Neutrophil (primary cell): ENCODE measurements around the gene EFCAB6.

Experiments
- H3K27ac ChIP-seq: fragments of 200-600 bp; sonication (generic); 2 replicates; pipeline ENCODE4 v1.5.1; 2016; ENCODE audit warnings: mild to moderate bottlenecking, moderate library complexity
- H3K27me3 ChIP-seq: fragments of 200-600 bp; sonication (generic); 2 replicates; pipeline ENCODE4 v1.6.0; 2016; ENCODE audit warnings: mild to moderate bottlenecking
- H3K36me3 ChIP-seq: fragments of 200-600 bp; sonication (generic); 2 replicates; pipeline ENCODE4 v1.5.1; 2017
- H3K4me1 ChIP-seq, 2 experiments: fragments of 200-600 bp in 1 of 2; sonication (generic) in 1 of 2; 1 replicate in 1 of 2; 2 replicates in 1 of 2; pipeline versions ENCODE4 v1.5.1 to v1.6.1; 2013 to 2016; ENCODE audit warnings: low read depth in 1 of 2, low read length in 1 of 2, mild to moderate bottlenecking in 1 of 2, moderate library complexity in 1 of 2; ENCODE audit not compliant: control insufficient read depth in 1 of 2, insufficient read depth in 1 of 2
- H3K4me3 ChIP-seq, 2 experiments: fragments of 200-600 bp in 1 of 2; sonication (generic) in 1 of 2; 1 replicate in 1 of 2; 2 replicates in 1 of 2; pipeline ENCODE4 v1.5.1; 2013 to 2016; ENCODE audit warnings: low read depth in 1 of 2, low read length in 1 of 2, mild to moderate bottlenecking in 1 of 2, moderate library complexity in 1 of 2
- H3K9me3 ChIP-seq: fragments of 200-600 bp; sonication (generic); 2 replicates; pipeline ENCODE4 v1.5.1; 2016
- TF ChIP-seq, protein P1 (sequence below): fragments of 200-600 bp; sonication (generic); IDR thresholded peaks from 2 replicates; pipeline ENCODE4 v1.5.1; 2016; ENCODE audit warnings: antibody characterized with exemption

Gene EFCAB6

DNA sequence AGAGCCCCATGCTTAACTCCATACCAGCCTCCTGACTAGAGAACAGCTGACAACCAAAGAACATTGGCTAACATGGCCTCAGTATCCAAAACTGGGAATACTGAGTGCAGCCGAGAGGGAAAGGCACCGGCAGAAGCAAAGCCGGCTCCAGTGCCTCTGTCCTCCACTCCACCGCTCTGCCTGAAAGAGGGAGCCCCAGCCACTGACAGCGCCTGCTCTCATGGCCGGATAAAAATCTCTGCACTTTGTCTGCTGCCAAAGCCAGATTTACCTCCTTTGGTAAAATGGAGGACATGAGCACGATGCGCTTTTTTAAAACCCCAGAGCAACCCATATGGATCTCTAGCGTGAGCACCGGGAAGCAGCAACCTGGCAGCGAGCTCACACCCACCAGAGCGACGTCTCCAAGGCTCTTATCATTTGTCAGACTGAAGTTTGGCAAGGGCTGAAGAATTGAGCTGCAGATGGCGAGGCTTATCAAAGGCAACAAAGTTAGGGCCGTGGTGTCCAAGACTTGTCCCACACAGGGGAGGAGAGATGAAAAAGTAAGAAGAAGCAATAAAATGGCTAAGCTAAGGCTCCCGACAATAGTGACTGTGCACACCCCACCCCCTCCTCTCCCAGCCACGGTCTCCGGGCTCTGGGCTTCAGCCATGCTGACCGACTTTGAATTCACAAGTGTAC lies 71.4 kb downstream of the EFCAB6 start:
- Histone ChIP-seq H3K27me3 (peaks cover 17% of the 10 kb centered on the region), H3K36me3 (no peaks in the 10 kb centered on the region), H3K4me3 (no peak overlapping the region), H3K27ac (no peak overlapping the region), H3K9me3 (no peaks in the 10 kb centered on the region), H3K4me1 (no peaks in the 10 kb centered on the region)
- TF ChIP-seq, protein P1, sequence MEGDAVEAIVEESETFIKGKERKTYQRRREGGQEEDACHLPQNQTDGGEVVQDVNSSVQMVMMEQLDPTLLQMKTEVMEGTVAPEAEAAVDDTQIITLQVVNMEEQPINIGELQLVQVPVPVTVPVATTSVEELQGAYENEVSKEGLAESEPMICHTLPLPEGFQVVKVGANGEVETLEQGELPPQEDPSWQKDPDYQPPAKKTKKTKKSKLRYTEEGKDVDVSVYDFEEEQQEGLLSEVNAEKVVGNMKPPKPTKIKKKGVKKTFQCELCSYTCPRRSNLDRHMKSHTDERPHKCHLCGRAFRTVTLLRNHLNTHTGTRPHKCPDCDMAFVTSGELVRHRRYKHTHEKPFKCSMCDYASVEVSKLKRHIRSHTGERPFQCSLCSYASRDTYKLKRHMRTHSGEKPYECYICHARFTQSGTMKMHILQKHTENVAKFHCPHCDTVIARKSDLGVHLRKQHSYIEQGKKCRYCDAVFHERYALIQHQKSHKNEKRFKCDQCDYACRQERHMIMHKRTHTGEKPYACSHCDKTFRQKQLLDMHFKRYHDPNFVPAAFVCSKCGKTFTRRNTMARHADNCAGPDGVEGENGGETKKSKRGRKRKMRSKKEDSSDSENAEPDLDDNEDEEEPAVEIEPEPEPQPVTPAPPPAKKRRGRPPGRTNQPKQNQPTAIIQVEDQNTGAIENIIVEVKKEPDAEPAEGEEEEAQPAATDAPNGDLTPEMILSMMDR = no peak

DNA sequence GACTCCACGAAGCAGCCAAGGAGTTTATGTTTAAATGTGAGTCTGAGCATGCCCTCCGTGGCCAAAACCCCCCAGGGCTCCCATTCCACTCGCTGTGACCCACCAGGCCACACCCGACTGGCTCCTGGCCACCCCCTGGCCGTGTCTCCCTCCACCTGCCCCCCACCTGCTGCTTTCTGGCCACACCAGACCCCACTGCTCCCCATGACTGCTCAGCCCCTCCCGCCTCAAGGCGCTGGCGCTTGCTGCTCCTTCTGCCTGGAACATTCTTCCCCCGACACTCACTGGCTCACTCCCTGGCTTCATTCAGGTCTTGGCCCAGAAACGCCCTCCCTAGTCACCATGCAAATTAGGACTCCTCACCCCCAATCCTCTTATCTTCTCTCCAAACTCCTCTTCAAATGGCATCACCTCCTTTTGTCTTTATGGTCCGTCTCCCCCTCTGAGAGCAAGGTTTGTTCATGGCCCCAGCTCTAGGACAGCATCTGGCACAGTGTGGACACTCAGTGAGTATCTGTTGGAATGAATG lies 72.2 kb downstream of the EFCAB6 start:
- Histone ChIP-seq H3K4me1 (no peaks in the 10 kb centered on the region), H3K27ac (no peak overlapping the region), H3K4me3 (no peak overlapping the region), H3K9me3 (no peaks in the 10 kb centered on the region), H3K36me3 (no peaks in the 10 kb centered on the region), H3K27me3 (peaks cover 17% of the 10 kb centered on the region)
- TF ChIP-seq, protein P1 = no peak

DNA sequence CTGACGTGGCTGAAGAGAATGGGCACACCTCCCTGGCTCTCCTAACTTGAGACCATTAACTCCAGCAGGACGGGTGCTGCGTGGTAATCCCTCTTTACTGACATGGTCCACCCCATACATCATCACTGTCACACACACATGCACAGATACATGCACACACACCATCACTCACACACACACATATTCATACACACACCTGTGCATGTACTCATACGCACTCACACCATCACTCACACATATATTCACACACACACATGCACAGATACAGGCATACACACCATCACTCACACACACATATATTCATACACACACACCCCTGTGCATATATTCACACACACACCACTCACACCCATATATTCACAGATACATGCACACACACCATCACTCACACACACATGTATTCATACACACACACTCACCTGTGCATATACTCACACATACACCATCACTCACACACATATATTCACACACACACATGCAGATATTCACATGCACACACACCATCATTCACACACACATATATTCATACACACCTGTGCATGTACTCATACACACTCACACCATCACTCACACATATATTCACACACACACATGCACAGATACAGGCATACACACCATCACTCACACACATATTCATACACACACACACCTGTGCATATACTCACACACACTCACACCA lies 74.8 kb downstream of the EFCAB6 start:
- TF ChIP-seq, protein P1 = no peak
- no peaks in the 10 kb centered on the region for H3K9me3 ChIP-seq
- no peak overlapping the region for H3K4me3 ChIP-seq
- no peaks in the 10 kb centered on the region for H3K36me3 ChIP-seq
- no peak overlapping the region for H3K27ac ChIP-seq
- H3K4me1 ChIP-seq = no peaks in the 10 kb centered on the region
- H3K27me3 ChIP-seq = peaks cover 17% of the 10 kb centered on the region

DNA sequence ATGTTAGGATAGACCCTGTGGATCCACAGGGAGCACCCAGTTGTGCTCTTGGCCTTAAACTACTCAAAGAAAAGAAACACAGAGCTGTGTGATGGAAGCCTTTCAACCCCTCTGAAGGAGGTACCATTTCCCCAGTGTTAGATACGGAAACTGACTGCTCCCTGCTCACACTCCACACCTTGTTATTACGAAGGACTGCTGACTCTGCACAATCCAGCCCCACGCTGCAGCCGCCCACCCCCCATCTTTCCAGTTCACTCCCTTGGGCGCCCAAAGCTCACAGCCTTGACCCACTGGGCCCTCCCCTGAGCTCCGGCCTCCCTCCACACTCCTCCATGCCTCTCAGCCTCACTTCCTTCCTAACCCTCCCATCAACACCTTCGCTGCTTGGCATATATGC lies 75.5 kb downstream of the EFCAB6 start:
- Histone ChIP-seq H3K4me1 (no peaks in the 10 kb centered on the region), H3K27ac (no peak overlapping the region), H3K27me3 (peaks cover 16% of the 10 kb centered on the region), H3K9me3 (no peaks in the 10 kb centered on the region), H3K4me3 (no peak overlapping the region), H3K36me3 (no peaks in the 10 kb centered on the region)
- TF ChIP-seq, protein P1 = no peak

DNA sequence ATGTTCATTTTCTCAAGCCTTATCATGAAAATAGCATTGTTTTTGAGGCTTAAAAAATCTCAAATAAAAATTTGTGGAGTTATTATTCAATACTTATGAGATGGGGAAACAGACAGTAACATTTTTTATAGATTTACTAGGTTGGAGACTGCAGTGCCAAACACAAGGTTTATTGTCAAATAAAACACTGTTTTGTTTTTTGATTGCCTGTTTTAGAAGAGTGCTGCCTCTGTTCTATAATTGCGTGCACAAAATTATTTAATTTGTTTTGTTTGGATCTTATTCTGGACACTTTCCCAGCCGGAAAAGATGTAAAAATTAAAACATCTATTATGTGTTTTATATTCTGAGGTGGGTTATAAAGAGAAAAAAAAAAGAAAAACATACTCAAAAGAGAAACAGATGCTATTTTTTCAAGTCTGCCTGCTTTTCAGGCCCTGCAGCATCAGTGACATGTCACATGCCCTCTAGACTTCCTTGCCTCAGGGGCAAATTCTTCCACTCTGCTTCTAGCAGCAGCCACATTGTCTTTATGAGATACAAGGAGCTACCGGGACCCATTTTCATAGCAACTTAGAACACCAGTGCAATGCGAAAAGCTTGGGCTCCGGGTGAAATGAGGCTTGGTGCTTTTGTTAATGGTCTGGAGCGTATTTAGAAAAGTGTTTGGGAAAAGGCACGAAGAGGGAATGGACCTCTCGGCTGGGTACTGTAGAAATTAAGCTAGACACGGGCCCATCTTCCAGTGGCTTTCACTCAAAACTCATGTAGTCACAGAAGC lies 77.5 kb downstream of the EFCAB6 start:
- Histone ChIP-seq H3K9me3 (no peaks in the 10 kb centered on the region), H3K27me3 (no peaks in the 10 kb centered on the region), H3K4me3 (no peak overlapping the region), H3K27ac (no peak overlapping the region), H3K36me3 (no peaks in the 10 kb centered on the region), H3K4me1 (no peaks in the 10 kb centered on the region)
- TF ChIP-seq, protein P1 = no peak
